ENCODE data around the gene SLC16A10. TPM values are rescaled to one million over a fixed set of nuclear protein-coding genes. Genes with fewer than 3 reads are reported as not detected.

The SLC16A10 gene
- total and polyA plus RNA-seq, 2 experiments from 2014 or later, result 12.1 to 30.9 TPM

DNA sequence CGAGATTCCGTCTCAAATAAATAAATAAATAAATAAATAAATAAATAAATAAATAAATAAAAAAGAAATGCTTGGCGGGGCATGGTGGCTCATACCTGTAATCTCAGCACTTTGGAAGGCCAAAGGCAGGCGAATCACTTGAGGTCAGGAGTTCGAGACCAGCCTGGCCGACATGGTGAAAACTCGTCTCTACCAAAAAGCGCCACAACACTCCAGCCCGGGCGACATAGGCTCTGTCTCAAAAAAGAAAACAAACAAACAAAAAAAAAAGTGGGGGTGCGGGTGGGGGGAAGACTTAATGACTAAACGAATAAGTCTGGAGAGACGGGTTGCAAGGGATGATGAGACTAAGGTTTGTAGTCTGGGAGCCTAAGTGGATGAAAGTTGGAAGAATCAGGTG is 170.7 kb downstream of the SLC16A10 start:
- no peaks in the 10 kb centered on the region for H3K36me3 ChIP-seq (ENCODE audit: insufficient read depth)
- Mint-ChIP-seq H3K27ac (no peak overlapping the region), H3K27me3 (ENCODE audit: insufficient read depth, low read depth, poor library complexity) (peaks cover 15% of the 10 kb centered on the region), H3K4me3 (no peak overlapping the region), H3K9me3 (no peaks in the 10 kb centered on the region), H3K4me1 (peaks cover 32% of the 10 kb centered on the region), H3K36me3 (ENCODE audit: low read depth) (no peaks in the 10 kb centered on the region)
- H3K9me2 ChIP-seq (ENCODE audit: insufficient read depth), result no peaks in the 10 kb centered on the region
- peaks cover 8% of the 10 kb centered on the region for H3K27me3 ChIP-seq (ENCODE audit: insufficient read depth)
- peaks cover 39% of the 10 kb centered on the region for H3K4me1 ChIP-seq (ENCODE audit: insufficient read depth)
- TF ChIP-seq CREB1 (CRISPR knock-in tag; IDR thresholded peaks at IDR 0.05; ENCODE audit: low read depth), result no peak
- TF ChIP-seq POLR2AphosphoS5 (IDR thresholded peaks at IDR 0.05; ENCODE audit: low read depth), result no peak
- H3F3A ChIP-seq (replicated peaks; ENCODE audit: low read depth), result no peaks in the 10 kb centered on the region; the same call in 1 of the 2 replicates
- no peak overlapping the region for H3K4me2 ChIP-seq
- no peak overlapping the region for H2AFZ ChIP-seq
- DNase-seq (ENCODE audit: low spot score), result no peak
- H3K4me3 ChIP-seq, result no peak overlapping the region
- H3K27ac ChIP-seq (ENCODE audit: low read depth), result no peak overlapping the region
- ATAC-seq, result no peak
- H4K20me1 ChIP-seq (replicated peaks; ENCODE audit: insufficient read depth), result no peaks in the 10 kb centered on the region
- H3K79me2 ChIP-seq (replicated peaks; ENCODE audit: insufficient read depth), result peaks cover 31% of the 10 kb centered on the region

DNA sequence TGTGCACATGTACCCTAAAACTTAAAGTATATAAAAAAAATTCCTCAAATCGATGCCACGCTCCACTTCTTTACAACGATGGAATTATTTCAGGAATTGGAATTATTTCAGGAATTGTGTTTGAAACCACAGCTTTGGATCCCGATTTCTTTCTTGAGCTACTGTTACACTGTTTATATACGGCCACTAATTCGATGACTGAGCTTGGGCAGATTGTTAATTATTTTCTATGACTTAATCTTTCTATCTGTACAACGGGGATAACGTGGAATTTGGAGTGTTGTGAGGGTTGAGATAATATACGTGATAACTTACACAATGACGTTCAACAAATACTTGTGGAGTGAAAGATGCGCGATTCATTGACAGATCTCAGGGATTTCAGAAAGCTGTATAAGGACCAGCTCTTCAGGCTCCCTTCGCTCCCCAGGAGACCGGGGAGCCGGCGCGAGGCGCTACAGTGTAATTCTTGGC is 171.3 kb downstream of the SLC16A10 start:
- peaks cover 27% of the 10 kb centered on the region for H3K4me1 Mint-ChIP-seq
- H3F3A ChIP-seq (replicated peaks; ENCODE audit: low read depth), result no peaks in the 10 kb centered on the region; the same call in 1 of the 2 replicates
- peaks cover 14% of the 10 kb centered on the region for H3K27me3 Mint-ChIP-seq (ENCODE audit: insufficient read depth, low read depth, poor library complexity)
- H3K9me3 Mint-ChIP-seq, result no peaks in the 10 kb centered on the region
- H3K4me3 ChIP-seq, result peak overlapping the region; percentile 17
- ATAC-seq (no peak), DNase-seq (ENCODE audit: low spot score) (no peak)
- peaks cover 32% of the 10 kb centered on the region for H3K79me2 ChIP-seq (replicated peaks; ENCODE audit: insufficient read depth)
- H3K27me3 ChIP-seq (ENCODE audit: insufficient read depth), result peaks cover 2% of the 10 kb centered on the region
- TF ChIP-seq ZNF114 (CRISPR knock-in tag; IDR thresholded peaks at IDR 0.05), result no peak
- peaks cover under 1% of the 10 kb centered on the region; the same call in 1 of the 3 replicates for H3K36me3 Mint-ChIP-seq (ENCODE audit: low read depth)
- H2AFZ ChIP-seq, result no peak overlapping the region; the same call in 1 of the 2 replicates
- H3K27ac Mint-ChIP-seq, result peak overlapping the region; percentile 2; the same call in 1 of the 2 replicates
- peak overlapping the region; percentile 13 for H3K4me2 ChIP-seq
- 0 out of 2 replicates have a peak, but pooled peaks cover under 1% of the 10 kb centered on the region for H3K36me3 ChIP-seq (ENCODE audit: insufficient read depth)
- no peaks in the 10 kb centered on the region for H3K9me2 ChIP-seq (ENCODE audit: insufficient read depth)
- no peaks in the 10 kb centered on the region for H4K20me1 ChIP-seq (replicated peaks; ENCODE audit: insufficient read depth)
- peaks cover 33% of the 10 kb centered on the region for H3K4me1 ChIP-seq (ENCODE audit: insufficient read depth)
- H3K27ac ChIP-seq (ENCODE audit: low read depth), result no peak overlapping the region
- H3K4me3 Mint-ChIP-seq, result peak overlapping the region; percentile 75

DNA sequence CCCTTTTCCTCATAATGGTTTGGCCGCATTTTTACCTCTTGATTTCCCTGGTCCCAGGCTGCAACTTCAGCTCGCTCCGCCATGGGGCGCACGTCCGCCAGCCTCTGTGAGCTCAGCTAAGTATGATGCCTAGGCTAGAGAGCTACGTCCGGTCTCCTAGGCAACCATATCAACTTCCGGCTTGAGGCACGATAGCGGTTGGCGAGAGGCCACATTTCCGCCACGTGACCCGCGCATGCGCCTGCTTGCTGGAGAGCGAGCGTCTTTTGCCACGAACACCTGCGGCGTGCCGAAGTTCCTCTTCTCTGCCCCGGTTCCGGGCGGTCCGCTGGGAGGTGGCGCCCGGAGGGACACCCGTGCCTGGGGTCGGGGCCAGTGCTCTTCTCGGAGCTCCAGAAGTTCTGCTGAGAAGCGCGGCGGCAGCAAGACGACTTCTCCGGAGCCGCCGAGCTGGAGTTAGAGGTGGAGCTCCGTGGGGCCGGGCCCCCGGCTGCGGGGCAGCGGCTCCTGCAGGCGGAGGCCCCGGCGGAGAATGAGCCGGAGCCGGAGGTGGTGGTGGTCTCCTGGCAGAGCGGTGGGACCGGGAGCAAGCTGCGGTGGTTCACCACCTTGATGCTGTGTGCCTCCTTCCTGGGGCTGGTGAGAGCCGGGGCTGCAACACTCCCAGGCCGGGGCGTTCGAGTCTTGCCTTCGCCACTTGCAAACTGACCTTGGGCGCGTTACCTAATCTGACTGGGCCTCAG is 172.0 kb downstream of the SLC16A10 start:
- H2AFZ ChIP-seq, result peak overlapping the region; percentile 57
- H3K4me3 Mint-ChIP-seq, result peak overlapping the region; percentile 75
- peaks cover 7% of the 10 kb centered on the region; the same call in 1 of the 3 replicates for H3K36me3 Mint-ChIP-seq (ENCODE audit: low read depth)
- no peaks in the 10 kb centered on the region for H3K27me3 ChIP-seq (ENCODE audit: insufficient read depth)
- no peaks in the 10 kb centered on the region; the same call in 1 of the 2 replicates for H3F3A ChIP-seq (replicated peaks; ENCODE audit: low read depth)
- H3K4me3 ChIP-seq, result peak overlapping the region; percentile 72
- H3K27me3 Mint-ChIP-seq (ENCODE audit: insufficient read depth, low read depth, poor library complexity), result peaks cover 10% of the 10 kb centered on the region
- ATAC-seq, result peak; percentile 93
- H3K4me1 Mint-ChIP-seq, result peaks cover 21% of the 10 kb centered on the region
- TF ChIP-seq NANOG (IDR thresholded peaks at IDR 0.05; ENCODE audit: borderline replicate concordance) (no peak), POLR2AphosphoS5 (IDR thresholded peaks at IDR 0.05; ENCODE audit: low read depth) (peak; percentile 77), CREB1 (CRISPR knock-in tag; IDR thresholded peaks at IDR 0.05; ENCODE audit: low read depth) (peak; percentile 72)
- TF ChIP-seq, protein P1, sequence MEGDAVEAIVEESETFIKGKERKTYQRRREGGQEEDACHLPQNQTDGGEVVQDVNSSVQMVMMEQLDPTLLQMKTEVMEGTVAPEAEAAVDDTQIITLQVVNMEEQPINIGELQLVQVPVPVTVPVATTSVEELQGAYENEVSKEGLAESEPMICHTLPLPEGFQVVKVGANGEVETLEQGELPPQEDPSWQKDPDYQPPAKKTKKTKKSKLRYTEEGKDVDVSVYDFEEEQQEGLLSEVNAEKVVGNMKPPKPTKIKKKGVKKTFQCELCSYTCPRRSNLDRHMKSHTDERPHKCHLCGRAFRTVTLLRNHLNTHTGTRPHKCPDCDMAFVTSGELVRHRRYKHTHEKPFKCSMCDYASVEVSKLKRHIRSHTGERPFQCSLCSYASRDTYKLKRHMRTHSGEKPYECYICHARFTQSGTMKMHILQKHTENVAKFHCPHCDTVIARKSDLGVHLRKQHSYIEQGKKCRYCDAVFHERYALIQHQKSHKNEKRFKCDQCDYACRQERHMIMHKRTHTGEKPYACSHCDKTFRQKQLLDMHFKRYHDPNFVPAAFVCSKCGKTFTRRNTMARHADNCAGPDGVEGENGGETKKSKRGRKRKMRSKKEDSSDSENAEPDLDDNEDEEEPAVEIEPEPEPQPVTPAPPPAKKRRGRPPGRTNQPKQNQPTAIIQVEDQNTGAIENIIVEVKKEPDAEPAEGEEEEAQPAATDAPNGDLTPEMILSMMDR (conservative IDR thresholded peaks at IDR 0.05; ENCODE audit: low read depth in 2 of 2), result peak; percentile 84 to 98
- TF ChIP-seq, protein P2, sequence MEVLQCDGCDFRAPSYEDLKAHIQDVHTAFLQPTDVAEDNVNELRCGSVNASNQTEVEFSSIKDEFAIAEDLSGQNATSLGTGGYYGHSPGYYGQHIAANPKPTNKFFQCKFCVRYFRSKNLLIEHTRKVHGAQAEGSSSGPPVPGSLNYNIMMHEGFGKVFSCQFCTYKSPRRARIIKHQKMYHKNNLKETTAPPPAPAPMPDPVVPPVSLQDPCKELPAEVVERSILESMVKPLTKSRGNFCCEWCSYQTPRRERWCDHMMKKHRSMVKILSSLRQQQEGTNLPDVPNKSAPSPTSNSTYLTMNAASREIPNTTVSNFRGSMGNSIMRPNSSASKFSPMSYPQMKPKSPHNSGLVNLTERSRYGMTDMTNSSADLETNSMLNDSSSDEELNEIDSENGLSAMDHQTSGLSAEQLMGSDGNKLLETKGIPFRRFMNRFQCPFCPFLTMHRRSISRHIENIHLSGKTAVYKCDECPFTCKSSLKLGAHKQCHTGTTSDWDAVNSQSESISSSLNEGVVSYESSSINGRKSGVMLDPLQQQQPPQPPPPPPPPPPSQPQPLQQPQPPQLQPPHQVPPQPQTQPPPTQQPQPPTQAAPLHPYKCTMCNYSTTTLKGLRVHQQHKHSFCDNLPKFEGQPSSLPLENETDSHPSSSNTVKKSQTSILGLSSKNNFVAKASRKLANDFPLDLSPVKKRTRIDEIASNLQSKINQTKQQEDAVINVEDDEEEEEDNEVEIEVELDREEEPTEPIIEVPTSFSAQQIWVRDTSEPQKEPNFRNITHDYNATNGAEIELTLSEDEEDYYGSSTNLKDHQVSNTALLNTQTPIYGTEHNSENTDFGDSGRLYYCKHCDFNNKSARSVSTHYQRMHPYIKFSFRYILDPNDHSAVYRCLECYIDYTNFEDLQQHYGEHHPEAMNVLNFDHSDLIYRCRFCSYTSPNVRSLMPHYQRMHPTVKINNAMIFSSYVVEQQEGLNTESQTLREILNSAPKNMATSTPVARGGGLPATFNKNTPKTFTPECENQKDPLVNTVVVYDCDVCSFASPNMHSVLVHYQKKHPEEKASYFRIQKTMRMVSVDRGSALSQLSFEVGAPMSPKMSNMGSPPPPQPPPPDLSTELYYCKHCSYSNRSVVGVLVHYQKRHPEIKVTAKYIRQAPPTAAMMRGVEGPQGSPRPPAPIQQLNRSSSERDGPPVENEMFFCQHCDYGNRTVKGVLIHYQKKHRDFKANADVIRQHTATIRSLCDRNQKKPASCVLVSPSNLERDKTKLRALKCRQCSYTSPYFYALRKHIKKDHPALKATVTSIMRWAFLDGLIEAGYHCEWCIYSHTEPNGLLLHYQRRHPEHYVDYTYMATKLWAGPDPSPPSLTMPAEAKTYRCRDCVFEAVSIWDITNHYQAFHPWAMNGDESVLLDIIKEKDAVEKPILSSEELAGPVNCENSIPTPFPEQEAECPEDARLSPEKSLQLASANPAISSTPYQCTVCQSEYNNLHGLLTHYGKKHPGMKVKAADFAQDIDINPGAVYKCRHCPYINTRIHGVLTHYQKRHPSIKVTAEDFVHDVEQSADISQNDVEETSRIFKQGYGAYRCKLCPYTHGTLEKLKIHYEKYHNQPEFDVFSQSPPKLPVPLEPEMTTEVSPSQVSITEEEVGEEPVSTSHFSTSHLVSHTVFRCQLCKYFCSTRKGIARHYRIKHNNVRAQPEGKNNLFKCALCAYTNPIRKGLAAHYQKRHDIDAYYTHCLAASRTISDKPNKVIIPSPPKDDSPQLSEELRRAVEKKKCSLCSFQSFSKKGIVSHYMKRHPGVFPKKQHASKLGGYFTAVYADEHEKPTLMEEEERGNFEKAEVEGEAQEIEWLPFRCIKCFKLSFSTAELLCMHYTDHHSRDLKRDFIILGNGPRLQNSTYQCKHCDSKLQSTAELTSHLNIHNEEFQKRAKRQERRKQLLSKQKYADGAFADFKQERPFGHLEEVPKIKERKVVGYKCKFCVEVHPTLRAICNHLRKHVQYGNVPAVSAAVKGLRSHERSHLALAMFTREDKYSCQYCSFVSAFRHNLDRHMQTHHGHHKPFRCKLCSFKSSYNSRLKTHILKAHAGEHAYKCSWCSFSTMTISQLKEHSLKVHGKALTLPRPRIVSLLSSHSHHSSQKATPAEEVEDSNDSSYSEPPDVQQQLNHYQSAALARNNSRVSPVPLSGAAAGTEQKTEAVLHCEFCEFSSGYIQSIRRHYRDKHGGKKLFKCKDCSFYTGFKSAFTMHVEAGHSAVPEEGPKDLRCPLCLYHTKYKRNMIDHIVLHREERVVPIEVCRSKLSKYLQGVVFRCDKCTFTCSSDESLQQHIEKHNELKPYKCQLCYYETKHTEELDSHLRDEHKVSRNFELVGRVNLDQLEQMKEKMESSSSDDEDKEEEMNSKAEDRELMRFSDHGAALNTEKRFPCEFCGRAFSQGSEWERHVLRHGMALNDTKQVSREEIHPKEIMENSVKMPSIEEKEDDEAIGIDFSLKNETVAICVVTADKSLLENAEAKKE (CRISPR knock-in tag; IDR thresholded peaks at IDR 0.05), result no peak
- no peaks in the 10 kb centered on the region for H4K20me1 ChIP-seq (replicated peaks; ENCODE audit: insufficient read depth)
- peak; percentile 100 for DNase-seq (ENCODE audit: low spot score)
- H3K4me2 ChIP-seq, result peak overlapping the region; percentile 81
- peaks cover 36% of the 10 kb centered on the region for H3K79me2 ChIP-seq (replicated peaks; ENCODE audit: insufficient read depth)
- peaks cover 27% of the 10 kb centered on the region for H3K4me1 ChIP-seq (ENCODE audit: insufficient read depth)
- no peaks in the 10 kb centered on the region for H3K9me3 Mint-ChIP-seq
- H3K27ac ChIP-seq (ENCODE audit: low read depth), result no peak overlapping the region
- H3K27ac Mint-ChIP-seq, result 0 out of 2 replicates have a peak overlapping the region, but pooled peaks have one; percentile 2
- peaks cover 6% of the 10 kb centered on the region; the same call in 1 of the 2 replicates for H3K36me3 ChIP-seq (ENCODE audit: insufficient read depth)
- H3K9me2 ChIP-seq (ENCODE audit: insufficient read depth), result no peaks in the 10 kb centered on the region

Data from GM23338 (cell line).